Fibroblast of the aortic adventitia (primary cell): Measurements from ENCODE around the gene FAM170A. TPM values are rescaled to one million over a fixed set of nuclear protein-coding genes. Genes with fewer than 3 reads are reported as not detected.

ENCODE experiments used
- DNase-seq: peaks from one replicate; pipeline ENCODE4 v3.0.0-alpha.2; 2010; ENCODE audit warnings: low read depth
- H3K4me3 ChIP-seq: 2 replicates; pipeline ENCODE4 v1.5.1; 2011; ENCODE audit warnings: low read depth, mild to moderate bottlenecking, control low read depth, low read length, moderate library complexity
- CTCF ChIP-seq: IDR thresholded peaks from 2 replicates; pipeline ENCODE4 v1.5.1; 2011; ENCODE audit warnings: mild to moderate bottlenecking, low read length, control low read depth, inconsistent platforms; ENCODE audit not compliant: insufficient read depth
- total RNA-seq: library from RNA; depleted of rRNA; stranded (reverse); fragments of >200 nt; gene quantifications from 2 replicates; pipeline ENCODE4 v1.2.3, GENCODE V29; 2012; ENCODE audit warnings: low replicate concordance

FAM170A gene
- total RNA-seq, 1 donor, result not detected

GRCh38 chr5:119626086-119626485 lies 3.3 kb upstream of the FAM170A start:
- no peak for TF ChIP-seq CTCF
- no peak for DNase-seq

GRCh38 chr5:119630752-119631440 lies 1.5 kb downstream of the FAM170A start:
- no peak for TF ChIP-seq CTCF
- no peak overlapping the region for H3K4me3 ChIP-seq
- no peak for DNase-seq

More at GRCh38 chr5:119626086-119626485, 3.3 kb upstream of the FAM170A start:
- H3K4me3 ChIP-seq, result no peak overlapping the region

- H3K4me3 ChIP-seq, result no peak overlapping the region
- no peak for TF ChIP-seq CTCF
- no peak for DNase-seq
Measured at GRCh38 chr5:119631660-119632059, 2.3 kb downstream of the FAM170A start.

GRCh38 chr5:119651486-119651885 lies 22.1 kb downstream of the FAM170A start:
- no peak for TF ChIP-seq CTCF
- DNase-seq, result no peak
- no peak overlapping the region for H3K4me3 ChIP-seq

- no peak for DNase-seq
- no peak overlapping the region for H3K4me3 ChIP-seq
- TF ChIP-seq CTCF, result no peak
Measured at GRCh38 chr5:119655061-119655460, 25.7 kb downstream of the FAM170A start.

GRCh38 chr5:119656023-119656422 lies 26.7 kb downstream of the FAM170A start:
- no peak overlapping the region for H3K4me3 ChIP-seq
- DNase-seq, result no peak
- TF ChIP-seq CTCF, result no peak

GRCh38 chr5:119666542-119666941 lies 37.2 kb downstream of the FAM170A start:
- no peak for TF ChIP-seq CTCF
- DNase-seq, result no peak
- H3K4me3 ChIP-seq, result no peak overlapping the region
